Stimulated activated CD4-positive, alpha-beta T cell treated with anti-CD3 and anti-CD28 coated beads, Interleukin-12 subunit alpha, Interleukin-12 subunit beta, amount 100 ng/mL, for 24 hours (primary cell): ENCODE results near the gene FAM229A.

Experiments used
- DNase-seq, 2 experiments: peaks; one replicate each; pipeline ENCODE4 v3.0.0-alpha.2; 2020; ENCODE audit warnings: low read depth in 2 of 2

Gene FAM229A

DNA sequence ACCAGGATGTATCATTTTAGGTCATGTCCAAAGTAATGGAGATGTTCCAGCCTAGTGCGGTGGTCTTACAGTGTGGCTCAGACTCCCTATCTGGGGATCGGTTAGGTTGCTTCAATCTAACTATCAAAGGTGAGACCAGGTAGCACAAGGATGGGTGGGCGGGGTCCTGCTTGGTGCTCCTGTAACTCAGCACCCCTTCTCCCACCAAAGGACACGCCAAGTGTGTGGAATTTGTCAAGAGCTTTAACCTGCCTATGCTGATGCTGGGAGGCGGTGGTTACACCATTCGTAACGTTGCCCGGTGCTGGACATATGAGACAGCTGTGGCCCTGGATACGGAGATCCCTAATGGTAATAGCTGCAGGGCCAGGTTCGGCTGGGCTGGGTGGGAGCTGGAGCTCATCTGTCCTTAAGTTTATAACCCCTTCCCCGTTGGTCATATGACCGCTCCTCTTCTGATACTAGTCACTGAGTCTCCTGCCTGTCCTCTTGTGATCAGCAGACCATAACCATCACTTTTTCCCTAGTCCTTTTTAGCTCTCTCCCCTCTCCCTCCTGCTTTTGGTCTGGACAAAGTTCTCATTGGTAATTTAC is 31.6 kb downstream of the FAM229A start:
- DNase-seq, result no peak

DNA sequence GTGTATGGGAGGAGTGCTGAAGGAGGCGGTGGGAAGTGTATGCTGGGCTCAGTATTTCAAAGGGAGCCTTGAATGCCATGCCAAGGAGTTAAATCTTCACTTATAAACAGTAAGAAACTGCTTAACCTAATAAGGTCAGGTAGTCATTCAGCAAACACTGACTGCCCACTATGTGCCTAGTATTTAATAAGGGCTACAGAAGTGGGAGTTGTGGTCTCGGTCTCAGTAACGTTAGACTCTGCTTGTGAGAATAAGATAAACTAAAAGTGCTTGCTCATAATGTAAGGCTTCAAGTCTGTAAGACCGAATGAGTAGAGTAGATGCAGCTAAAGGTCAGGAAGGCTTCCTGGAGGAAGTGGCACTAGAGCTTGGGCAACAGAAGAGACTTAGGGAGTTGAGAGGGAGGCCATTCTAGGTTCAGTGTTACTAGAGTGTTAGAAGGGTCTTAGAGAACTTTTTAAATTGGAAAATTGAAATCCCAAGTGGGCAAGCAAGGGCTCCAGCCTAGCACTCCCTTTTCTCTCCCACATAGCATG is 32.3 kb downstream of the FAM229A start:
- no peak for DNase-seq

DNA sequence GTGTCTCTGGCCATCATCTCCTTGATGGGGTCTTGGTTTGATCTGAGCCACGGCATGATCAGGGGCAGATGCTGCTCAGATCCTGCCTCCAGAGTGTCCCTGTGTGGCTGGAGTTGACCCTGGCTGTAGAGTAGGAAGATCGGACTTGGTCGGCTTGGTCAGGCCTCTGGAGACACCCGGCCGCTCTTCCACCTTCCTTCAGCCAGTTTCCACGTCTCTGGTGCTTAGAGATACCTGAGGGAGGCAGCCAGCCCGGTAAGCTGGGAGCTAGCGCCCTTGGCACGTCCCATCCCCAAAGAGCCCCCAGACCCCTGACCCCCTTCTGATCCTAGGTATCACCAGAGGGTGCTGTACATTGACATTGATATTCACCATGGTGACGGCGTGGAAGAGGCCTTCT is 35.1 kb downstream of the FAM229A start:
- no peak for DNase-seq

DNA sequence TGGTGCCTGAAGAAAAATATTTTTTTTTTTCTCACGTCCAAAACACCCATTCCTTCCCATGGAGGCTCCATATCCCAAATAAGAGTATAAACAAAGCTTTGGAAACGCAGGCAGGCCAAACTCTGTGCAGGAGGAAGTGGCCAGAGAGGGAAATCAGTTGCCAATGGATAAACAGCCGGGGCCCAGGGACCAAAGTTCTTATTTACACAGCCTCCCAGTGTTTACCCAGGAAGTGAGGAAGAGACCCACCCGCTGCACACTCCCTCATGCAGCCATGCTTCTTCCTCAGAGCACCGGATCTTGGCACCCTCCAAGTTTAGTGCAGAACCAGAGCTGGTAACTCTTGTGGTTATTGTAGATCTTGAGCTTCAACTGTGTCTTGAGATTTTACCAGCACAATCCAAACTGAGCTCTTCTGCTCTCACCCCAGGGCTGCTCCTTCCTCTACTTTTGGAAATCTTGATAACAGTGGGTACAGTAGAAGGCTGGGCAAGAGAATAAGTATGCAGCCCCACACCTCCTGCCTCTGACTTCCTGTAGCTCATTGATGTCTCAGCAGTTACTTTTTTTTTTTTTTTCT is 40.5 kb downstream of the FAM229A start:
- DNase-seq, result no peak

DNA sequence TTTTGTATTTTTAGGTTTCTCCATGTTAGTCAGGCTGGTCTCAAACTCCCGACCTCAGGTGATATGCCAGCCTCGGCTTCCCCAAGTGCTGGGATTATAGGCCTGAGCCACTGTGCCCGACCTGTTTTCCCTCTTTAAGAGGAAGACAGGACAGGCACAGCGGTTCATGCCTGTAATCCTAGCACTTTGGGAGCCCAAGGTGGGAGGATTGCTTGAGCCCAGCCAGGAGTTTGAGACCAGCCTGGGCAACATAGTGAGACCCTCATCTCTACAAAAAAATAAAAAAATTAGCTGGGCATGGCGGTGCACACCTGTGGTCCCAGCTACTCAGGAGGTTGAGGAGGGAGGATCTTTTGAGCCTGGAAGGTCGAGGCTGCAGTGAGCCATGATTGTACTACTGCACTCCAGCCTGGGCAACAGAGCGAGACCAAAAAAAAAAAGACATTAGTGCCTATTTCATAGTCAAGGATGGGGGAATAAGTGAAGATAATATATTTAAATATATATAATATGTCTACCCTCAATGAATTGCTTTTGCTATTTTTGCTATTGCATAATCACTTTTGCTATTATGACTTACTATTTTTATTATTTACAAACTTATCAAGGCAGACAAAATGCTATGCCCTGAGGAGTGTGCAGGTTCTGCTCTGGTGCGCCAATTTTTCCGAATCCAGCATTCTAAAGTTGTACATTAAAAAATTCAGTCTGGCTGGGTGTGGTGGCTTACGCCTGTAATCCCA is 44.0 kb downstream of the FAM229A start:
- DNase-seq, result no peak

DNA sequence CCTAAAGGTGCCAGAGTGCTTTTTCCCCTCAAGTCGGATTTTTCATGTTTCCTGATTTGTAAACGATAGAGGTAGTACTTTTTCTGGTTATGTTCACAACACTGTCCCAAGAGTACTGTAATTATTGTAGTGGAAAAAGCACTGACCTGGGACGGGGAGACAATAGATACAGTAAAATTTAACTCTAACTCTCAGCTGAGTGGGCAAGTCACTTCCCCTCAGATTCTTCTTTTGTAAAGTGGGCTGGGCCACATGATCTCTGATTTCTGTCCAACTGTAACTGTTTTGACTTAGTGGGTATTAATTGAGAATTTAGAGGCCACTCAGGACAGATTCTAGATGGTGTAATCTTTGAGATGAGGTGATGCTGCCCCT is 45.4 kb downstream of the FAM229A start:
- no peak for DNase-seq

DNA sequence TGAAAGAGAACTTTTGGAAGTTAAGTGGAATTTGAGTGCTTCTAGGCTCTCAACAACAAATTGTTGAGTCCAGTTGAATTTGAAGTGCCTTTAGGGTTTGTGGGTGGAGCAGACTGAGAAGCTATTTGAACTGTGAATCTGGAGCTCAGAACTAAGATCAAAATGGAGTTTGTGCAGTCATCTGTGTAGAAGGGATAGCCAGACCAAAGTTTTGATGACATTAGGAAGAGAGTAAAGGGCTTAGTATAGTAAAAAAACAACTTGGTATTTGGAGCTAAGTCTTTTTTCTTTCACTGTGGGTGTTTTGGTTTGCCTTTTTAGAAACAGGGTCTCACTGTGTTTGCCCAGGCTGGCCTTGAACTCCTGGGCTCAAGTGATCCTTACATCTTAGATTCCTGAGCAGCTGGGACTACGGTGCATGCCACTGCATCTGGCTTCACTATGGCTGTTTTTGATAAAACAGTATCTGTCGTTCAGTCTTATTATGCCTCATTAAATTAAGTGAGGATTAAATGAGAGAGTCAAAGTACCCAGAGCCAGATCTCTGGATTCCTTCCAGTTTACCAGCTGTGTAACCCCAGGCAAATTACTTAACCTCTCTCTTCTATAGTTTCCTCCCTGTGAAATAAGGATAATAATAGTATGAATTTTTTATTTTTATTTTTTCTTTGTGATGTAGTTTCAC is 50.4 kb downstream of the FAM229A start:
- DNase-seq, result no peak
